ENCODE results near the gene CRYGD.
"Not testable (repeated sequence)": the region's sequence is repeated elsewhere in the genome, so short reads cannot be mapped to it uniquely, and the experiment has no call there.

CRYGD gene

DNA sequence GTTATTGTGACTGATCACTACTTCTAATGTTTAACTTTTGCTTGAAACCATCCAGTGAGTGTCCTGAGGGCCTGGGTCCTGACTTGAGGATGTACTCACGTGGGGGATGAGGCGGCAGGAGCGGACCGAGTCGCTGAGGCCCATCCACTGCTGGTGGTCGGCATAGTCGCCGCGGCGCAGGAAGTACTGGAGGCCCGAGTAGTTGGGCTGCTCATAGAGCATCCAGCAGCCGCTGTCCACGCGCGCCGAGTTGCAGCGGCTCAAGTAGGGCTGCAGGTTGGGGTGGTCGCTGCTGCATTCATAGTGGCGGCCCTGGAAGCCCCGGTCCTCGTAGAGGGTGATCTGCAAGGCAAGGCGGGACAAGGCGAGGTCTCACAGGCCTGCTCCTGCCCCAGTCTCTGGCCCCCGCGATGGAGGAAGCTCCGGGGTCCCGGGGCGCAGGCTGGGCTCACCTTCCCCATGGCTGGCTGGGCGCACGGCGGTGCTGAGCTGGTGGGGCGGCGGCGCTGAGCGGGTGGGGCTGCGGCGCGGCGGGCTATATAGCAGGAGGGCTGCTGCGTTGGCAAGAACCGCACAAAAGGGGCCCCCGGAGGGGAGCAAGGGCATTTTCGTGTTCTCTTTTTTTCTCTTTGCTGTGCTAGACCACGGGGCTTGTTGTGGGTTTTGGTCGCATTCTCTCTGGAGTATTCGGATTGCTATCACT is at the start of gene CRYGD:
Gene CRYGD, minus strand, starts transcription at position 512 of the 703 bp plus-strand sequence. Its CDS starts 51 bp downstream, at position 461.
- DNase-seq, result not testable (repeated sequence)

DNA sequence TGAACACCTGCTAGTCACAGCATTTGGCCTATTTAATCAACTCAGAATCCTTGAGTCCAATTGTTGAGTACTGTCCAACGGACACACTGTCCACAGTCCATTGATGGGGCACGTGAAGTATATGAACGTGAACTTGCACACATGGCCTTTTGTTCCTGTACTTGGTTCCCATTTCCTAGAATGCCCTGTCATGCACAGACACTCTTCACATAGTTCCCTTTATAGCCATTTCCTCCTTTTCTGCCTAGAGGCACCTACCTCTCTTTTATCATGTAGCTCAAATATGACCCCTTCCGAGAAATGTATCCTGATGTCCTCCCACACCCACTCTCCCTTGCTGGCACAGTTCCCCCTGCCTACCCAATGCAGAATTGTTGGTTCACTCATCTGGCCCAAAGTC is 47.8 kb upstream of the CRYGD start:
- DNase-seq, result no peak

DNA sequence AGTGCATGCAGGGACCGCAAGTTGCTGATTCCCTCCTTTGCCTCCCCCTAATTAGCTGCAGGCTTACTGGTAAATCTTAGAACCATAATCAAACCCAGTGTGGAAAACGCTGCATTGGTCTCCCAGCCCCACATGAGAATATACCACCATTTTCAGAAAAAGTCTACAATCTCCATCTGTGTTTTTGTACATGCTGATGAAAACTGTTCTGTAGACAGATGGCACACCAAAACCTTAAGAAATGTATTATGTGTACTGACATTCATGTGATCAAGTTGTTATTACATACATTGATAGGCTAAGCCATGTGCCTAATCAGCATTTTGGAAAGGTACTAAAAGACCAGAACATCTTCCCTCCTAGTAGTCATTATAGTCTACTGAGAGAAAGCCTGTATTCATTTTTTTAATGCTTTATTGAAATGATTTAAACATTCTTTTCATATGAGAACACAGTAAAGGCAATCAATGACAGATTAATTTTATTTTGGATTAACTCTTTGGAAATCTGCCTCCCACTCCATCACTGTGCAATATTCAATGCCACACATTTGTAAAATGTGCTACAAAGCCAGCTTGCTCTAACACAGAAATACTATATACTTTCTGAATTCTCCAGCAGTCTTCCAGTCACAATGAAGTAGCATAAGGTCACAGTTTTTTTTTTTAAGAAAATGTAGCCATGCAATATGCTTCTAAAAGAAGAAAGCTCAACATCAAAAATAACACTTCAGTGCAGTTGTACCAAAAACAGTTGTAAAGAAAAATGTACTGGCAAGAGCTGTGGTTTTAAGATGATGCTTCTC is 40.8 kb upstream of the CRYGD start:
- no peak for DNase-seq

DNA sequence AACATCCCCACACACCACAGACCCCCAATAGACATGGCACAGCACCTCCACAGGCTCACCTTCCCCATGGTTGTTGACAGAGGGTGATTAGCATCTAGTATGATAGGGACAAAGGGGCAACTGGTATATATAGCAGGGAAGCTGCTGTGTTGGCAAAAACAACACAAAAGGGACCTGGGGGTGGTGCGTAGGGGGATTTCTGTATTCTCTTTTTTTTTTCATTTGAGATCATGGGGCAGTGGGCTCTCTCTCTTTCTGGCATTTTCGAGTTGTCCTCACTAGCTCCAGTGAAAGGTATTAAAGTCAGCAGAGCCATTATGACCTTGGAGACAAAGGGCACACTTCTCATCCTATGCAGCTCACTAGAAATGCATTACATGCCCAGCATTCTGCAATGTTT is 39.2 kb upstream of the CRYGD start, which contains the start of gene CRYGA:
Gene CRYGA, minus strand, starts transcription at position 101 of the 400 bp plus-strand sequence. Its CDS starts 33 bp downstream, at position 68.
- DNase-seq, result no peak

GRCh38 chr2:208156439-208156838 is 32.1 kb upstream of the CRYGD start:
- no peak for DNase-seq

- DNase-seq, result no peak
Observed at GRCh38 chr2:208153156-208153555, 28.8 kb upstream of the CRYGD start.

DNA sequence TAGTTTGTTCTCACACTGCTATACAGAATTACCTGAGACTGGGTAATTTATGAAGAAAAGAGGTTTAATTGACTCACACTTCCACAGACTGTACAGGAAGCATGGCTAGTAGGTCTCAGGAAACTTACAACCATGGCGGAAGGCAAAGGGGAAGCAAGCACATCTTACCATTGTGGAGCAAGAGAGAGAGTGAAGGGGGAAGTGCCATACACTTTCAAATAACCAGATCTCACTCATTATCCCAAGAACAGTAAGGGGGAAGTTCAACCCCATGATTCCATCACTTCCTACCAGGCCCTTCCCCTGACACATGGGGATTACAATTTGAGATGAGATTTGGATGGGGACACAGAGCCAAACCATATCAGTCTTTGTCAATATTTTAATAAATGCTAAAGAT is 26.6 kb upstream of the CRYGD start:
- no peak for DNase-seq

- no peak for DNase-seq
Observed at GRCh38 chr2:208150094-208150493, 25.8 kb upstream of the CRYGD start.

DNA sequence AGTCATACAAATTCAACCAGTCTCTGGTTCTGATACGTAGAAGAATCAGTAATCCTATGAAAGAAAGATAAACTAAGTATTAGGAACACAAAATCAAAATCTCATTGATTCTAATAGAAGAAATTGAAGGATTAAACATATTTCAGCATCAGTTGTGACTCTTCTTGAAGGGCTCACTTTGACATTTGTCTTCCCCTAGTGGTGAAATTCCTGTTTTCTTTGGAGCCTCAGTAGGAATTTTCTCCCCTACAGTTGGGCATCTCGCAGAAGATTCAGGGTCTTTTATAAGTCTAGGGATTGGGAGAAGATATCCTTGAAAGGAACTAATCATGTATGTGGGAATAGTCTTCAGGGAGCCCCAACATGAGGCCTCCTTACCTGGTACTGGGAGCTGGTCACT is 24.5 kb upstream of the CRYGD start:
- DNase-seq, result no peak

GRCh38 chr2:208147759-208148158 is 23.4 kb upstream of the CRYGD start:
- DNase-seq, result no peak

- no peak for DNase-seq
Observed at GRCh38 chr2:208147008-208147407, 22.7 kb upstream of the CRYGD start.

DNA sequence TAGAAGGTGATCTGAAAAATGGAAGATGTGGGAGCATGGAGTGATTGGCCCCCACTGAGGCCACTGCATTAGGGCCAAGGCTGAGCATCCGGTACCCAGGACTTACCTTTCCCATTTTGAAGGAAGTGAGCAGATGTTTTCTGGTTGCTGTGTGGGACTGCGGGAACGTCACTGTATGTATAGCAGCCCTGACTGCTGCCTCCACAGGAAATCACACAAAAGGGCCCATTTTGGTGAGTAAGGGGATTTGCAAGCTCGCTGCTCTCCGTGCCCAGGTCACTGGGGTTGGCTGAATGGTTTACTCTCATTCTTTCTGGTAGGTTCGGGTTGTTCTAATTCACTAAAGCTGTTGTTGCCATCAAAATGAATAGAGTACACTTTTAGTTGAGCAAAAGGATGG is 21.7 kb upstream of the CRYGD start, which contains the start of gene CRYGB:
Gene CRYGB, minus strand, starts transcription at position 153 of the 400 bp plus-strand sequence. Its CDS starts 38 bp downstream, at position 115.
- no peak for DNase-seq

DNA sequence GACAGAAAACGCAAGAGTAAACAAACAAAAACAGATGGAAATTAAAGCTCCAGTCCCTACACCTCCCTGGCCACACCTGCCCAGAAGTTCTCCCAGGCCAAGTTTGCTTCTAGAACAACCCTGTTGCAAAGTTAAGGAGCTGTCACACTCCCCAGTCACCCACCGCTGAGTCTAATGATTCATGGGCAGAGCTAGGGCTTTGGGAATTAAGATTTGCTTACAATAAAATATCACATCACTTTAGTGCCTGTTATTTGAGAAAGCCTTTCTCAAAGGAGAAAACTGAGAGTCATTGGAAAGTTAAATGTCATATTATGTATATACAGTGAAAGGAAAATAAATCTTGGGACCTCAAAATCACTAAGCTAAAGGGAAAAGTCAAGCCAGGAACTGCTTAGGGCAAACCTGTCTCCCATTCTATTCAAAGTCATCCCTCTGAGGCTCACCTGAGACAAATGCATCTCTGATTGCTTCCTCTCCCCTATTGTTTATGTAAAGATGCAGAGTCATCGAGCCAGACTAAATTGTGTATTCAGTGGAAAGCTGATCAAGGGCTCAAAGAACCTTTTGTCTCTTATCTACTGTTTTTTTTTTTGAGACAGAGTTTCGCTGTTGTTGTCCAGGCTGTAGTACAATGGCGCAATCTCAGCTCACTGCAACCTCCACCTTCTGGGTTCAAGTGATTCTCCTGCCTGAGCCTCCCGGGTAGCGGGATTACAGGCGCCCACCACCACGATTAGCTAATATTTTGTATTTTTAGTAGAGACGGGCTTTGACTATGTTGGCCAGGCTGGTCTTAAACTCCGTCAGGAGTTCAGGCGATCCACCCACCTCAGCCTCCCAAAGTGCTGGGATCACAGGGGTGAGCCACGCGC is 18.8 kb upstream of the CRYGD start:
- no peak for DNase-seq

DNA sequence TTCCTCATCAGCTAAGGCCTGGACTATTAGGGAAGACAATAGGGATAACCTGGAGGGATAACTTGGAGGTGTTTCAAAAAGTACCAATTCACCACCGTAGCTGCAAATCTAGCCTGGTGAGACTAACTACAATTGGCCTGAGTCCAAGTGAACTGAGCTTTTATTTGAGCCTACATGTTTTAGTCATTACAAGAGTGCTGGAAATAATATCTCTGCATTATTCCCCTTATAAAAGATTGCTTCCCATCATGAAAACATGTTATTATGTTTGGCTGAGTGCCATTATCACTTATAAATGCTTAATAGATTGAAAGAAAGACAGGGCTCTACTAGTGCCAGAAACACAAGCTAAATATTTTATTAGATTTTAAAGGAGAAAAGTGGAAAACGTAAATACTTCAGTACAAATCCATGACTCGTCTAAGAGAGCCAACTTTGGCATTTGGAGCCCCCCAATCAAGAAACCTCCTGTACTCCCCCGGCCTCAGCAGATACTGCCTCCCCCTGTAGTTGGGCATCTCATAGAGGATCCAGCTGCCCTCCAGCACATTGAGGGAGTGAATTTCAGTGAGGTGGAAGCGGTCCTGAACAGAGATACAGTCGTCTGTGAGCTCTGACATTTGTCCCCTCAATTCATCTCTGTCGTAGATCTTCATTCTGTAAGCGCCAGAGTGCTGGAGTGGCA is 18.1 kb upstream of the CRYGD start:
- no peak for DNase-seq

DNA sequence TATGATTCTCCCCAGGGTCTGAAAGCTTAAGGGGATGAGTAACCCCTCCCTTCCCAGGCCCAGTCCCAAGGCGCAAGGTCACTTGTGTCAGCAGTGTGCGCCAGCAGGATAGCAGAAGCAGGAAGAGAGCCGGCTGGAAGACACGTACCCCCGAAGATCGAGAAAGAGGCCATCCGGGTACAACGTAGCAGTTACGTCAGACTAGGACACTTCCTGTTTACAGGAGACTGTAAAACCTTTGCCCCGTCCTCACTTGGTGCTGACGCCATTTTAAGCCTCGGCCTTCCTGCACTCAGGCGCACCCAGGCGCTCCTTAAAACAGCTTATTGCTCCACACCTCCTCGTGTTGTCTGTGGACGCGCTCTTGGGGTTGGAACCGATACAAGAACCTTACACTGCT is 15.1 kb upstream of the CRYGD start:
- no peak for DNase-seq

GRCh38 chr2:208138334-208138733 is 14.0 kb upstream of the CRYGD start:
- not testable (repeated sequence) for DNase-seq

- DNase-seq, result no peak
Observed at GRCh38 chr2:208136716-208137094, 12.4 kb upstream of the CRYGD start.

GRCh38 chr2:208135794-208136715 is 11.7 kb upstream of the CRYGD start:
- DNase-seq, result no peak

DNA sequence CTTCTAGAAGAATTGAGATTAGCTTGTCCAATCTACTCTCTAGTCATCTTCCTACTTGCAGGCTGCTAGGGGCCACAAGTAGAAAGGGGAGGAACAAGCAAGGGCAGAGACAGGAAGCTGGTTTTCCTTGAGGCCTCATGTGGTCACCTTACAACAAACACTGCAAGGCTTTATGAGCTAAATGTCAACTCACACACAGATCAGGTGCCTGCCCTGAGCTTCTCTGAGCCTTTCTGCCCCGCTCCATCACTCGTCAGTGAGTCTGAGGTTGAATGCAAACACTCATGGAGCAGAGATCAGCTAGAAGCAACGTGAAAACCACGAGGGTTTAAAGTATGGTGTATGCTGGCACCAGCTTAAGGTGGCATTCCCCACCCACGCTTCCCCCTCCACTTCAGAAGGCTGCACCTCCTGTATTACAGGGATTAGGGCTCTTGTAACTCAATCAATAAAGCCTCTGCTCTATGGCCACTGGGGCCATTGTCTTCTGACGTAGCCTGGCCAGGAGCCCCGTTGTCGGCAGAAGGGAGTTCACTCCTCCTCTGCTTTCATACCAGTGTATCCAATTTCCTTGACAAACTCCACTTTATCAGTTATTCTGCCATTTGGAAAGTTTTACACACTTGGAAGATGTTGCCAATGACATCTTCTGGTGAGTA is 10.7 kb upstream of the CRYGD start:
- DNase-seq, result no peak

GRCh38 chr2:208130712-208131110 is 6.4 kb upstream of the CRYGD start:
- no peak for DNase-seq
